Measurements from ENCODE around the gene RNF103.

DNA sequence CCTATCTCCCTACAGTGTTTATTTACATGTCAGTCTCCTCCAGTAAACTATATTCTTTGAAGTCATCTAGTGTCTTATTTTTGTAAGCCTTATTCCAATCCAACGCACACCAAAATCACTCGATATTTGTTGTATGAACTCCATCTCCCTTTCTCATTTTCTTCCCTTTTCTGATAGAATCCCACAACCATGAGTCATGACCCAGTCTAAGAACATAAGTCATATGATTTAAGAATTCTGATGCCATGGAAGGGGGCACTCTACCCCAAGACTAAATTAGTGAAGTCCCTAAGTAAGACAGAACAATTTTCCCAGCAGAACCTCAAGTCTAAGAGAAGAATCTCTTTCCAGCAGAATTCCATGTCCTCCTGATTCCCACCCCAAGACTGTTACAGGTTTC is 65.8 kb downstream of the RNF103 start:
- TF ChIP-seq, protein P1, sequence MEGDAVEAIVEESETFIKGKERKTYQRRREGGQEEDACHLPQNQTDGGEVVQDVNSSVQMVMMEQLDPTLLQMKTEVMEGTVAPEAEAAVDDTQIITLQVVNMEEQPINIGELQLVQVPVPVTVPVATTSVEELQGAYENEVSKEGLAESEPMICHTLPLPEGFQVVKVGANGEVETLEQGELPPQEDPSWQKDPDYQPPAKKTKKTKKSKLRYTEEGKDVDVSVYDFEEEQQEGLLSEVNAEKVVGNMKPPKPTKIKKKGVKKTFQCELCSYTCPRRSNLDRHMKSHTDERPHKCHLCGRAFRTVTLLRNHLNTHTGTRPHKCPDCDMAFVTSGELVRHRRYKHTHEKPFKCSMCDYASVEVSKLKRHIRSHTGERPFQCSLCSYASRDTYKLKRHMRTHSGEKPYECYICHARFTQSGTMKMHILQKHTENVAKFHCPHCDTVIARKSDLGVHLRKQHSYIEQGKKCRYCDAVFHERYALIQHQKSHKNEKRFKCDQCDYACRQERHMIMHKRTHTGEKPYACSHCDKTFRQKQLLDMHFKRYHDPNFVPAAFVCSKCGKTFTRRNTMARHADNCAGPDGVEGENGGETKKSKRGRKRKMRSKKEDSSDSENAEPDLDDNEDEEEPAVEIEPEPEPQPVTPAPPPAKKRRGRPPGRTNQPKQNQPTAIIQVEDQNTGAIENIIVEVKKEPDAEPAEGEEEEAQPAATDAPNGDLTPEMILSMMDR (IDR thresholded peaks at IDR 0.05) = no peak
- TF ChIP-seq POLR2AphosphoS5 (IDR thresholded peaks at IDR 0.05; ENCODE audit: insufficient read depth in 1 of 2, low read depth in 1 of 2) (no peak), POLR2A (IDR thresholded peaks at IDR 0.05) (no peak)

All from vagina (tissue), 2 donors.